Embryonic facial prominence (tissue), 1 donor: Measurements from ENCODE around the gene CCNK.

ENCODE experiments used
- DNase-seq: peaks from one replicate; pipeline ENCODE4 v3.0.0-alpha.2; 2016; ENCODE audit errors: extremely low spot score

The CCNK gene

DNA sequence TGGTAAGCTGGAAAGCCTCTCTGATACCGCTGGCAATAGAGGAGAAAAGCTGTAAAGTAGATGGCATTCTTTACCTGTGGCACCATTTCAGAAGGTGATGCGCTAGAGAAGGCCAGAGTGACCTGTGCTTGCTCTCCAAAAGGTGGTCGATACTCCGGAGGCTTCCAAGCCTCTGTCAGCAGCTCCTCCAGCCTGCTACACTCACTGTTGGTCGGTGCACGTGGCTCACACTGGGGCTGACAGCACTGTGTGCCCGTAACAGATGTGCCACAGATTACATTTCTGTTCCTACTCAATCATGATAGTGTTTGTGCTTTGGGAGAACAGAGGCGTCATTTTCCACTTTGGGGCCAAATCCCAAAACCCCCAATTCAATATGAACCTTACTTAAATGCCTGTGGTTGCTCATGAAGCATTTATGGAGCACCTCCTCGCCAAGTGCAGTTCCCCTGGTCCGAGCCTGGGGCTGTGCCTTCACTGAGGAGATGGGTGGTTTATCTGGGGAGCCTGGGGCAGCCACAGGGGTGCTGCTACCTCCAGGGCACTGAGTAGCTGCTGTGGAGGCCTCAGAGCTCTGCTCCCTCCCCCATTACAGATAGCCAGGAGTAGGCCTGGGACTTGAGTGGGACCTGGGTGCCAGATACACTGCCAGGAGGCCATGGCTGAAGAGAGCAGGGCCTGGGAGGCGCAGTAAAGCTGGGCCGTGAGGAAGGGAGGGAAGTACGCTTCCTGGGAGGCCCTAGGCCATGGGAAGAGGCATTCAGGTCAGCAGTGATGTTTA, 26.8 kb downstream of the CCNK start:
- no peak for DNase-seq

DNA sequence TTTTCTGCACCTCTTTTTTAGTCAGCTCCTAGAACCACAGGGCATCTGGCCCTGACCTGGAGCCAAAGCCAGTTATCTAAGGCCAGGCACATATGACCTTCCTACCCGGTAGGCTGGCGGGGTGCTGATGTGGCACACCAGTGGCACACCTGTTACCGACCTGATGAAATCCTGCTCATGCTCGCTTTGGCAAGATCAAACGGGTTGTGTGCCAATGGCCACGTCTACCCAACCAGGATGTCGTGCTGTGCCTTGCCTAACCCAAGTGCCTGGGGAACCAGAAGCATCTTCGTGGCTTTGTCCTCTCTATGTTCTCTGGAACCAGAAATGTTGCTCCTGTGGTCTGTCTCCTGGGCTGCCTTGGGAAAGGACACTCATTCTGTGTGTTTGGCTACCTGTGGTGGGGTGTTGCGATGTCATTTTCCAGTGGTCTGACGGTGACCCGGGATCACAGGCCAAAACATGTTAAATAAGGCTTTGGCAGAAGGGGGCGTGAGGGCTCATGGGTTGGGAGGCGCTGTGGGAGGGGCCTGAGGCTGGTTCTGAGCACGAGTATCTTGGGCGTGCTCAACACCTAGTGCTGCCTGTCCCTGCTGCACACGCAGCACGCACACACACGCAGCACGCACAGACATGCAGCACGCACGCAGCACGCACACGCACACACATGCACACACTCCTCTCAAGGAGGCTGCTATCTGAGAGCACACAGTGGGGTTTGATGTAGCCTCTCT, 27.9 kb downstream of the CCNK start:
- DNase-seq, result no peak

DNA sequence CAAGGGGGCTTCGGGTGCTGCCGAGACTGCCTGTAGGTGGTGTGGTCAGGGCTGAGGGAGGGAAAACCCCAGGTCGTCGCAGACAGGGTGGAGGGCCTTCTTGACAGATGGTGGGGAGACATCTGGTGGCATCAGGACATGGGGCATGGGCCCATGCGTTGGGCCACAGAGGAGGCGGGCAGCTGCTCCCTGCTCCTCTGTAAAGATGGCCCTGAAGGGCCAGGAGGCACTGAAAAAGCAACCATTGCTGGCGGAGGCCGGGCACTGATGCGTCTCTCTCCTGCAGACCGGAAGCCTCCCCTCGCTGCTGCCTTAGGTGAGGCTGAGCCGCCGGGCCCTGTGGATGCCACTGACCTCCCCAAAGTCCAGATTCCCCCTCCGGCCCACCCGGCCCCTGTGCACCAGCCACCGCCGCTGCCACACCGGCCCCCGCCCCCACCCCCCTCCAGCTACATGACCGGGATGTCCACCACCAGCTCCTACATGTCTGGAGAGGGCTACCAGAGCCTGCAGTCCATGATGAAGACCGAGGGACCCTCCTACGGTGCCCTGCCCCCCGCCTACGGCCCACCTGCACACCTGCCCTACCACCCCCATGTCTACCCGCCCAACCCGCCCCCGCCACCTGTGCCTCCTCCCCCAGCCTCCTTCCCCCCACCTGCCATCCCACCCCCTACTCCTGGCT, 28.8 kb downstream of the CCNK start:
- no peak for DNase-seq

DNA sequence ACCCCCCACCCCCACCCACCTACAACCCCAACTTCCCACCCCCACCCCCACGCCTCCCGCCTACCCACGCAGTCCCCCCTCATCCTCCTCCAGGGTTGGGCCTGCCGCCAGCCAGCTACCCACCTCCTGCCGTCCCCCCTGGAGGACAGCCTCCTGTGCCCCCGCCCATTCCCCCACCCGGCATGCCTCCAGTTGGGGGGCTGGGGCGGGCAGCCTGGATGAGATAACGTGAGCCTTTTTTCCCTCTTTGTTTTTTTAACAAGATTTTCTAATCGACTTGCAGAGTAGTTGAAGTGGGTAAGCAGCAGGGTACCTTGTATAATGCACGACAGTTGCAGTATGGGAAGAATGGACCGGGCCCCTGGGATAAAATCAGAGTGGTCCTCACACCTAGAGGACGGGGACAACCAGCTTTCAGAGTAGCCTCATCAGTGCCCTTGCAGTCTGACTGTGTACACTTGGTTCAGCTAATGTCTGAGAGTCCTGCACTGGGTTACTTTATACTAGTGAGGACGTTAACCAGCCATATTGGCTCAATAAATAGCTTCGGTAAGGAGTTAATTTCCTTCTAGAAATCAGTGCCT, 29.4 kb downstream of the CCNK start:
- no peak for DNase-seq

DNA sequence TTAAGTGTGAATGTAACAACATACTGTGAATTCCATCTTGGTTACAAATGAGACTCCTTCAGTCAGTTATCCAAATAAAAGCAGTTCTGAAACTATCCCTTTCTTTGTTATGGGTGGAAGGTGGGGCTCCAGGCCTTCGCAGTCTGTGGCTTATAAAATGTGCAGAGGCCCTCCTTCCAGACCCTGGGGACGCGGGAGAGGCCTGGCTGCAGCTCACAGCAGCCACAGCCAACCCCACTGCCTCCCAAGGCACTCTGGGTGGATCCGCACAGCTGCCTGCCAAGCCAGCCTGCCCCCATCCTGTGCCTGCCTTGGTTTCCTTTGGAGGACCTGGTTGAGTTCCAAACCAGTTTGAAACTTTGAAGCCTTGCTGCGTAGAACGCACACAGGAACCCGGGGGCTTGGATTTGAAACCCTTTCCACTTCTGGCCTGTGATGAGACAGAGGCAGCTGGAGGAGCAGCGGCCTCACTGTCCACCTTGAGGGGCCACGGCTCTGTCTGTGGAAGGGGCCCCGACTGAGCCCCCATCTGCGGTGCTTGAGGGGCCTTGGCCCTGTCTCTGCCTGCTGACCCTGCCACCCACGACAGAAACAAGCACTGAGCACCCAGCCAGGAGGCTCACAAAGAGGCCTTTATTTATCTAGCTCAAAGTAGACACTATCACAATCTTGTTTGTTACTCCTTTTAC, 30.4 kb downstream of the CCNK start:
- no peak for DNase-seq

DNA sequence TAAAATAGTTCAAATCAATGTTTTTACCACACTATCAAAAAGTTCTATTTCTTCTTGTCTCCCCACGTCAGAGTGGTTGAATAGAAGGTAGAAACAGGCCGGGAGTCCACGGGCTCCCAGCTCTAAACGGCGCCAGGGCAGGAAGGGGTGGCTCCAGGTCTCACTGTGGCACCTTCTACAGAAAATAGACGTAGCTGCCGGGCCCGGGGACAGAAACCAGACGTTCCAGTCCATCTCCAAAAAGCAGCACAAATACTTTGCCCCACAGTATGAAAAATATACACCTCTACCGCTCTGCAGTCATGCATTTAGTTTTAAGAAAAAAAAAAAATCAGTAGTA, 30.9 kb downstream of the CCNK start:
- no peak for DNase-seq

DNA sequence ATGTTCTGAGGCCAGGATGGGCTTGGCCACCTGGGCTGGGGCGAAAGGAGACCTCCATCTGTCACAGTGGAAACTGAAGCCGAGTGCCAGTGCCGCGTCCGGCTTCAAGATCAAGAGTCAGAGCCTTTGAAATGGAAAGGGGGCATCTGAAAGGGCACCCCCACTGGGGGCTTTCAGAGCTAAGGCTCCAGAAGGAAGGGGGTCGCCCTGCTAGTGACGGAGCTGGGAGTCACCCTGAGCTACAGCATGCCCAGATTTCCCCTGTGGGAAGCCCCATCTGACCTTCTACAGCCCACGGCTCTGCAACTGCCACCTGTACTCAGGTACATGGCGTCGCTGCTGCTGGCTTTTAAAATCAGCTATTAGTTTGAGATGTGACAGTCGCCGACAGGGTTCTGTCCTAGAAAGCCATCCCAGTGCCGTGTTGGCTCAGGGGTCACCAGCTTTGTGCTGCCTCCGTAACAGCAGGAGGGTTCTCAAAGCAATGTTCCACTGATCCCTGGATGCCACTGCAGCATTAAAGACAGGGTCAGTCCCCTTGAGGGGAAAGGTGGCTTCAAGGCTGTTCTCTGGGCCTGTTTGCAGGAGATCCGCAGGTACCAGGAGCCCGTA, 31.5 kb downstream of the CCNK start:
- no peak for DNase-seq

DNA sequence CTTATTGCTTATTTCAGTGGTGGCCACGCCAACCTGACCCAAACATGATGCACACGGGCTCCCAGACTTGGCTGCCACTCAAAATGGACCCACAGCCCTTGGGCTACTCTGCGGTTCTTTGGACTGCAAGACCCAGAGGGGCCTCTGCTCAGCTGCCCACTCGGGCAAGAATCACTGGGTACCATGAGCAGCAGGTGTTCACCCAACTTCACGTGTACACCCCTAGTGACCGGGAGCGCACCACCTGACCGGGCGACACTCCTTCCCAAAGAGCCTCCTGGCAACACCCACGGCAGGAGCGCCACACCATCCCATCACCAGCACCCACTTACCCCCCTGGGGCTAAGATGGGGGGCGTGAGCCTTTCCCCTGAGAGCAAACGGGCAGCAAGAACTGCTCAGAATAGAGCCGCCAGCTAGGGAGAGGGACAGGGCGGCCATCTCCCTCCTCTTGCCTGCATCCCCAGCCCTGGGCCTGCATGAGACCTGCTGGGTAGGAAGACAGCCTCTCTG, 32.0 kb downstream of the CCNK start:
- no peak for DNase-seq

DNA sequence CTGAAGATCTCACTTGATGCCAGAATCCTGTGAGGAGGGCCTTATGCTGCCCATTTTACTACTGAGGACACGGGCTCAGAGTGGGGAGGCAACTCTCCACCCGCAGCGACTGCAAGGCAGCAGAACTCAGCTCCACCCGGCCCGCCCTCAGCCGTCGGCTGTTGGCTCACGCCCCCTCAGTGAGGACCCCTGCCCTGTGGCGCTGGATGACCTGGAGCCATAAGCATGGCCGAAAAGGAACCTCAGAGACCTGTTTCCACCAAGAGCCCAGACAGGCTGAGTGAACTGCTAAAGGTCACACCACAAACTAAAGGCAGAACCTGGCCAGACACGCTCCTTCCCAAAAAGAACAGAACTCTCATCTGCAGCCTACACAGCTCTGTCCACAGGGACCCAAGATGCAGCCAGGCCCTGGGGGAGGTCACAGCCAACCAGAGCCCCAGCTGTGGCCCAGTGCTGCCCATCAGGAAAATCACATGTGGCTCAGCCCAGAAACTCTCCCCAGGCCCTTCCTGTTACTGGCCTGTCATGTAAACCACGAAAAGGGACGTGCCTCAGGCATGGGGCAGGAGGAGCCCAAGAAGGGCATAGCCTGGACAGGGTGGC, 32.8 kb downstream of the CCNK start:
- no peak for DNase-seq

DNA sequence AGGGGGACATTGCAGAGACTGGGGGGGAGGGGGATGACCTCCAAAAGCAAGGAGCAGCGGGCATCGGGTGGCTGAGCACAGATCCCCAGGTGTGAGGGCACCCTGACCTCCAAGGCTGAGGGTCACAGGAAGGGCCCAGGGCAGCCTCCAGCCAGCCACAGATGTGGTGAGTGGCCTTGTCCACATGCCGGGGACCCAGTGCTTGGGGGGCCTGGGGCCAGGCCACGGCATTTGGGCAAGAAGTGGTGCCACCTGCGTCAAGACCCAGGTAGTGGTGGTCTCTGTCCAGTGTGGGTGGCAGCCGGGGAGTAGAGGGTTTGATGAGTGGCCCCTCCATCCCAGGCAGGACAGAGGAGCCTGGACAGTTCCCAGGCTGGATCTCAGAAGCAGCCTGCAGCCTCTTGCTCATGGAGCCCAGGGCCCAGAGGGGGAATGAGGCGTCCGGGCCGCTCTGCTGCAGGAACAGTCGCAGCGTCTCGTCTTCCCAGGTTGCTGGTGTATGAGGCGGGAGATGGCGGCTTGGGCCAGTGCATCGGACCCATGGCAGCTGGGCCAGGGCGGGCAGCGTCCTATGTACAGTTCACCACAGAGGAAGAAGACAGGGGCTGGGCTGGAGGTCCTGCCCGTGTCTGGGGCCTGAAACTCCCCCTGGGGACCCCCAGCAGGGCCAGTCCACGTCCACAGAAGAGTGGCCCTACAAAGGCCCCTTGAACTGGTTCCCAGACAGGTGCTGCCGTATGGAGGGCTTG, 33.5 kb downstream of the CCNK start:
- no peak for DNase-seq

DNA sequence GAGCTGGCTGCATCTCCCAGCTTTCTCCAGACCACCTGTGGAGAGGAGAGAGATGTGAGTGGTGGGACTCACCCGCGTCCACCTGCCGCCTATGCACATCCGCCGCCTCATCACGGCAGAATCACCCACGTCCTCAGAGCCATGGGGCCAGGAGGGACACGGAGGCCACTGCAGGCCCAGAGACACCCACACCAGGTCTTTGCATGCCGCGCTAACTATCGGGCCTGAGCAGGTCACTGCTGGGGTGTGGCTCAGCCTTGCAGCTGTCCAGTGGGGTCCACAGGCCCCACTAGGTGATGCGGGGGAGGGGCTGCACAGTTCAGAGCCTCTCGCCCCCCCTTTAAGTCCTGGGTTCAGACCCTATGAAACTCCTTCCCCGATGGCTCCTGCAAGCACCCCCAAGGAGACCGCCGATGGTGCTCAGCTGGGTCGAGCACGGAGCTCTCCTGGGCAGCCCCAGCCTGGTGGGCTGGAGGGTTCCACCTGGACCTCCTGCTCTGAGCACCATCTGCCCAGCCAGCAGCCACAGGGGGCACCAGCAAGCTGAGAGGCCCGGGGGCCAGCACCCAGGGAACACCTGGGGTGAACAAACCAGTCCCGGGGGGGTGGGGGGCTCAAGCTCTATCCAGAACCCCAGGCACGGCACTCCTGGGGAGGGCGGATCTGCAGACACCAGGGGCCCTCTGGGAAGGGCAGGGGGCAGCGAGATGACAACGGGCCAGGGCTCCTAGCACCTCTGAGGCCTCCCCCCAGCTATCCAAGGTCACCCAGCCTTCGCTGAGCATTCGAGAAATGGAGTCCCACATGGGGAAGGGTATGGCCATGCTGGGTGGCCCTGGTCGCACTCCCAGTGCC, 34.3 kb downstream of the CCNK start:
- DNase-seq, result no peak

DNA sequence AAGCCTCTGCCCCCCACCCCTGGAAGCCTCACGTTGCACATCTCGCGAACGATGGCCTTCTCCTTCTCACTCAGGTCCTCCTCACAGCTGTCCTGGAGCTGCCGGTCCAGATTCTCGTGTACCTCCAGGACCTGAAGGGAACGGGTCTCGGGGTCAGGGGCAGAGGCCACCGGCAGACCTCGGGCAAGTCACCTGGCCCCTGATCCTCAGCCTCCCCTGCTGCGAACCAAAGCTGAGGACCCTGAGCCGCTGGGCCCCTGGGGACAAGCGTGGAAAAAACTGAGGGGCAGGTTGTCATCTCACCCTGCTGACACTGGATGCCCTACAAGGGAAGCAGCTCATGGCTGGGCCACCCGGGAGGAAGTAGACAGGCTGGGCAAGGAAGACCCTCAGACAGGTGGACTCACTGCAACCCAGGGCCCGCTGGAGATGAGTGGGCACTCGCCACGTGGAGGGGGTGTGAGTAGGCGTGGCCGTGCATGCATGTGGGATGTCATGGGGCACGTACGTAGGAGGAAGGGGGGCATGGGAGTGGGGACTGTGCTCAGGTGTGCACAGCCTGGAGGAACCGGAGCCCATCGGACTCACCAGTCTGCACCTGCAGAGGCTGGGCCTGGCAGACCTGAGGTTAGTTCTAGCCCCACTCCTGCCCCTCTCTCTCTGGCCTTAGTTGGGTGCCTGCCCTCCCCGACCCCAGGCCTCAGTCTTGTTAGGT, 35.1 kb downstream of the CCNK start:
- no peak for DNase-seq

DNA sequence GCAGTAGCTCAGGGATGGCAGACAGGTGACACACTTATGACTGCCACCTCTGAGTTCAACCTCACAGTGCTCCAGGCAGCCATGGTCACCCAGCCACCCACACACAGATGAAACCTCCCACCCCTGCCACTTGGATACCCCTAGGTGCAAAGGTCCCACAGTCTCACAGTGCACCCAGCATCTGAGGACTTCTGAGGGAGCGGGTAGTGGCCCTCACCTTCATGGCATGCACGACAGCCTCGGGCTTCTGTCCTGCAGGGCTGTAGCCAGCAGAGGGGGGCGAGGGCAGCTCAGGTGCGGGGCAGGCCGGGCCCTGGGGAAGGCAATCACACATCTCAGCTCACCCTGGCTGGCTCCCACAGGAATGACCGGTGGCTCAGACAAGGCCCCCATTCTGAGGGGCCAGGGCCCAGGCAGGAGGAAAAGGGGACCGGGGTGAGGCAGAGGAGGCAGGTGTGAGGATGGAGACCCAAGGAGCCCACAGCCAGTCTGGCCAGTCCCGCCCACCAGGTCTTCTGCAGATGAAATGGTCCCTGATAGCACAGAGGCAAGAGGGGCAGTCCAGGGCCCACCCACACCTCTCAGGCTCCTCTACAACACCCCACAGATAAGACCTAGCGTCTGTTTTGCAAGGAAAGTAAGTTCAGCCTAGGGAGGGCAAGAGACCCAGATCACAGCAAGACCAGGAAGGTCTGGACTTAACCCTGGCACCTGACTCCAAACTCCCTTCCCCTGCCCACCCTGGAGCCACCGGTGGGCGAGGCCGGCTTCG, 35.8 kb downstream of the CCNK start:
- no peak for DNase-seq

DNA sequence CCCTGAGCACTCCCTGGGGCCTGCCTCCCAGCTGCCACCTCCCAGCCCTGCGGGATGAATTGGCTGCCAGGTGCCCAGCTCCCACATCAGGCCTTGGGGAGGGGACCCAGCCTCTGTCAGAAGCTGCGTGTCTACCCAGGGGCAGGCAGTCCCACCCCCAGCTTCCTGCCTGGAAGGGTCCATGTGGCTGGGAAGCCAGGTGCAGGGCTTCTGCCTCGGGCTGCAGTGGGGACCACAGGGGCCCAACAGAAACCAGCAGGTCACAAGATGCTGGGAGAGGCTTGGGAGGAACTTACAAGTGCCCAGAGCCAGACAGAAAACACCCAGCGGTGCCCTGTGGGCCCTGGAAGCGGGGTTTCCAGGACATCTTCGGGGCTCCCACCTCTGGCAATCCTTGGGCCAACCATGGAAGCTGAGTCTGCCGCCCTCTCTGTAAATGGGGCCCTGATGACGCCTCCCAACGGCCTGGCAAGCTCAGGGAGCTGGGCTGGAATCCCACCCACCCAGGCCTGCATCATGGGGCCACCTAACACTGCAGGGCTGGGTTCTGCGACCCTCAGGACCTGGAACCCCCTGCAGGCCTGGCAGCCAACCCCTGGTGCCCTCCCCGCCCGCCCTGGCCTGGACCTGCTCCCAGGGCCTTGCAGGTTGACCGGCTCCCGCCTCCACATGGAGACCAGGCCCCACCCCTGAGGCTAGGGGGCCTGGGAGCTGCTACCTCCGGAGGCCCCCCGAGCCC, 36.6 kb downstream of the CCNK start:
- DNase-seq, result no peak

DNA sequence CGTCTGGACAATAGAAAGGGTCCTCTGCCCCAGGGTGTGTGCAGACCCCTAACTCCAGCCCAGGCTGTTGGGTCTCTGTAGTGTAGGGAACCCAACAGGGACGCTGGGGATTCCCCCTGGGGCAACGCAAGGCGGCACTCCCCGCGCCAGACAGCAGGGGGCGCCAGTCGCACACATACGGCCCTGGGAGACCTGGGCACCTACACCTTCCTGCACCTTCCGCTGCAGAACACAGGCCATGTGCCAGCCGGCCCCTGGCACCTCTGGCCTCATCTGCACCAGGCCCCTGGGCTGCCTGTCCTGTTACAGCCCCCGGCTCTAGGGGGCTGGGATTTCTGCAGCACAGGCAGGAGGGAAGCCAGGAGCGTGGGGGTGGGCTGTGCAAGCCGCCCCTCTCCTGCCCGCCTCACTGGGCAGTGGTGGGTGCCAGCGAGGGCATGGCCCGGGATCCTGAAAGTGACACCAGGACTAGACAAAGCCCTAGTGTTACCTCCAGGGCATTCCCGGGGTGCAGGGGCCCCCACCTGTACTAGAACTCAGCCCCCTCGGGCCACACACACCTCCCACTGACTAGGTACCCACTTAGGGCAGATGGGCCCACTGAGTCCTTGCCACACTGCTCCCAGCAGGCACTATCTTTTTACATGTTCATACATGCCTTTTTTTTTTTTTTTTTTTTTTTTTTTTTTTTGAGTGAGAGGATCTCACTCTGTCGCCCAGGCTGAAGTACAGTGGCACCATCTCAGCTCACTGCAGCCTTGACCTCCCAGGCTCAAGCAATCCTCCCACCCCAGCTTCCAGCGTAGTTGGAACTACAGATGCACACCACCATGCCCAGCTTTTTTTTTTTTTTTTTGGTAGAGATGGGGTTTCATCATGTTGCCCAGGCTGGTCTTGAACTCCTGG, 37.5 kb downstream of the CCNK start:
- no peak for DNase-seq

DNA sequence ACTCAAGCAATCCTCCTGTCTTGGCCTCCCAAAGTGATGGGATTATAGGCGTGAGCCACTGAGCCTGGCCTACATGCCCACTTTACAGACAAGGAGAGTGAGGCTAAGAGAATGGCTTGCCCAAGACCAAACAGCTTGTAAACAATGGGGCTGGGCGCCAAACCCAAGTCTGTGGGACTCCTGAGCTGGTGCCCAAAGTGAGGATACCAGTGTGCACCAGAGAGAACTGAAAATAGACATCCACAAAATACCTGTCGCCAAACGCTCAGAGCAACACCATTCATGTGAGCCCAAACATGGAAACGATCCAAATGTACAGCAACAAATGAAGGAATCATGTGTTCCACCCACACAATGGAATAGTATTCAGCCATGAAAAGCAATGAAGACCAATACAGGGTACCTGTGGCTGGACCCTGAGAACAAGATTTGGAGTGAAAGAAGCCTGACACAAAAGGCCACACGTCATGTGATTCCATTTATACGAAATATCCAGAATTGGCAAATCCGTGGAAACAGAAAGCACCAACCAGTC, 38.2 kb downstream of the CCNK start:
- no peak for DNase-seq
